Osteoblast (primary cell): Measurements from ENCODE around the gene OSBPL2. TPM values are rescaled to one million over a fixed set of nuclear protein-coding genes. Genes with fewer than 3 reads are reported as not detected.

ENCODE experiments used
- DNase-seq: peaks from one replicate; pipeline ENCODE4 v3.0.0; 2011; ENCODE audit warnings: low spot score, mixed read lengths; ENCODE audit not compliant: insufficient read length; ENCODE audit errors: missing footprints
- H2AFZ ChIP-seq: 2 replicates; pipeline ENCODE4 v1.6.0; 2011; ENCODE audit warnings: mild to moderate bottlenecking, low read length
- H3K27ac ChIP-seq: 2 replicates; pipeline ENCODE4 v1.5.1; 2011; ENCODE audit warnings: mild to moderate bottlenecking, low read depth, low read length, moderate library complexity
- H3K27me3 ChIP-seq: 2 replicates; pipeline ENCODE4 v1.6.0; 2012; ENCODE audit warnings: mild to moderate bottlenecking, control low read depth, inconsistent platforms, low read length, moderate library complexity; ENCODE audit not compliant: insufficient read depth
- H3K36me3 ChIP-seq: 2 replicates; pipeline ENCODE4 v1.5.1; 2011; ENCODE audit warnings: mild to moderate bottlenecking, low read length, control low read depth, moderate library complexity; ENCODE audit not compliant: insufficient read depth
- H3K4me1 ChIP-seq: 2 replicates; pipeline ENCODE4 v1.5.1; 2011; ENCODE audit warnings: mild to moderate bottlenecking, low read length, control low read depth, moderate library complexity; ENCODE audit not compliant: insufficient read depth
- H3K4me2 ChIP-seq: 2 replicates; pipeline ENCODE4 v1.6.0; 2011; ENCODE audit warnings: mild to moderate bottlenecking, low read length; ENCODE audit not compliant: insufficient read depth
- H3K4me3 ChIP-seq: fragments of 200-600 bp; sonication (generic); 3 replicates; pipeline ENCODE4 v1.5.1; 2012; ENCODE audit warnings: mild to moderate bottlenecking, low read length, inconsistent platforms; ENCODE audit not compliant: insufficient read depth
- H3K79me2 ChIP-seq: 2 replicates; pipeline ENCODE4 v1.6.0; 2012; ENCODE audit warnings: mild to moderate bottlenecking, low read length, control low read depth, inconsistent platforms; ENCODE audit not compliant: insufficient read depth
- H3K9me3 ChIP-seq: 2 replicates; pipeline ENCODE4 v1.5.1; 2011; ENCODE audit warnings: low read depth, low read length, control low read depth
- H4K20me1 ChIP-seq: 2 replicates; pipeline ENCODE4 v1.6.0; 2012; ENCODE audit warnings: mild to moderate bottlenecking, low read length, control low read depth; ENCODE audit not compliant: insufficient read depth
- CTCF ChIP-seq: IDR thresholded peaks from 2 replicates; pipeline ENCODE4 v1.5.1; 2011; ENCODE audit warnings: mild to moderate bottlenecking, low read depth, low read length, moderate library complexity; ENCODE audit errors: extremely low read depth
- total RNA-seq: library from RNA; depleted of rRNA; stranded (reverse); fragments of >200 nt; gene quantifications from 2 replicates; pipeline ENCODE4 v1.2.3, GENCODE V29; 2012

OSBPL2 gene
- total RNA-seq, 1 donor = 35.8 TPM

DNA sequence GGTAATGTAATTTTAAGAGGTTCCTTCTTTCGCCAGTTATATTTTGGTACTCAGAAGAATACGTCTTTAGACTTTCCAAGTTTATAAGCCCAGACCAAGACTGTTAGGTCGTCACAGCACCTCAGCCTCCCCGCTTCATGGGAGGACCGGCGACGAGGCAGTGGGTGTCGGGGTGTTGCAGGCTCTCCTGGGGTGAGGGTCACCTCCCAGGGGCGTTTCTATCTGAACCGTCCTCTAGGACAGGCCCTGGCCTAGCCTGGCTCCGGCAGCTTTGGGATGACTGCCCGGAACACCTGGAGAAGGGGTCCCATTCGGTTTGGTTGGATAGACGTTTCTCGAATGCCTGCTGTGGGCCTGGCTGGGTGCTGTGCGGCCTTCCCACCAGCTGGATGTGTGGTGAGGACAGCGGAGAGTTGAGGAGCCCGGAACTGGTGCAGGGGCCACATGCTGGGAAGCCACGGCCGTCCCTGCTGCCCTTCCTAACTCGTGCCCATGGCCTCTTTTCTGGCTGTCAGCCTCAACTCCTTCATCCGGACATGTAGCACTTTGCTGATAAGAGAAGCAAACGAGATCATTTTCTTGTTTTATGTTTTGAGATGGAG, 1.1 kb downstream of the OSBPL2 start:
- peak; percentile 94 for DNase-seq
- peak overlapping the region; percentile 83 for H3K4me3 ChIP-seq
- peaks cover 49% of the 10 kb centered on the region for H4K20me1 ChIP-seq
- peak overlapping the region; percentile 70 for H2AFZ ChIP-seq
- H3K79me2 ChIP-seq = peaks cover 56% of the 10 kb centered on the region
- H3K4me1 ChIP-seq = peaks cover 3% of the 10 kb centered on the region
- H3K9me3 ChIP-seq = no peaks in the 10 kb centered on the region
- TF ChIP-seq CTCF = no peak
- H3K27me3 ChIP-seq = no peaks in the 10 kb centered on the region
- H3K27ac ChIP-seq = peak overlapping the region; percentile 60
- peaks cover 18% of the 10 kb centered on the region for H3K36me3 ChIP-seq
- peak overlapping the region; percentile 81 for H3K4me2 ChIP-seq

GRCh38 chr20:62240020-62240685, 1.8 kb downstream of the OSBPL2 start:
- H3K27ac ChIP-seq = no peak overlapping the region
- peaks cover 64% of the 10 kb centered on the region for H3K79me2 ChIP-seq
- peaks cover 3% of the 10 kb centered on the region for H3K4me1 ChIP-seq
- no peak overlapping the region for H2AFZ ChIP-seq
- DNase-seq = no peak
- TF ChIP-seq CTCF = no peak
- H3K4me2 ChIP-seq = peak overlapping the region; percentile 81
- no peaks in the 10 kb centered on the region for H3K9me3 ChIP-seq
- H3K27me3 ChIP-seq = no peaks in the 10 kb centered on the region
- H3K36me3 ChIP-seq = peaks cover 18% of the 10 kb centered on the region
- H3K4me3 ChIP-seq = no peak overlapping the region
- H4K20me1 ChIP-seq = peaks cover 56% of the 10 kb centered on the region

- no peak overlapping the region for H2AFZ ChIP-seq
- DNase-seq = no peak
- H3K79me2 ChIP-seq = peaks cover 77% of the 10 kb centered on the region
- H3K4me1 ChIP-seq = peaks cover 3% of the 10 kb centered on the region
- TF ChIP-seq CTCF = no peak
- H3K27ac ChIP-seq = no peak overlapping the region
- no peaks in the 10 kb centered on the region for H3K27me3 ChIP-seq
- H3K4me2 ChIP-seq = no peak overlapping the region
- H4K20me1 ChIP-seq = peaks cover 70% of the 10 kb centered on the region
- peaks cover 18% of the 10 kb centered on the region for H3K36me3 ChIP-seq
- H3K9me3 ChIP-seq = no peaks in the 10 kb centered on the region
- no peak overlapping the region for H3K4me3 ChIP-seq
Measured at GRCh38 chr20:62241506-62241905, 3.2 kb downstream of the OSBPL2 start.

DNA sequence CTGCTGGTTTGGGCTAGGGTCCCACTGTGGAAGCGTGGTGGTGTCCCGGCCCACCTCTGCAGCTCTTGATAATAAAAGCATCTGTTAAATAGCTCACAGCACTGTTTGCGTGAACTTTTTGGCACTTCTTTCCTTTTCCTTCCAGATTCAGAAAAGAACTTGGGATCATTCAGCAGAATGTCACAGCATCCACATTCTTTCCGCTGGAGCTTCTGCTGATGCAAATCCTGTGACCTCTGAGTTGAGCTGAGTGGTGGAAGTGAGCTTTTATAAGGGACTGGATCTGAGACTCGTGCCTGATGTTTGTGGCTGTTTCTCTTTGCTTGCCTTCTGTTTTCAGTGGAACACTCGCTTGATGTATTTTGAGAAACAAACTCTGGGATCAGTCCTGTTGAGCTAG, 3.9 kb downstream of the OSBPL2 start:
- Histone ChIP-seq H3K27ac (no peak overlapping the region), H3K4me2 (no peak overlapping the region), H3K27me3 (no peaks in the 10 kb centered on the region), H3K4me1 (peaks cover 3% of the 10 kb centered on the region), H3K36me3 (peaks cover 18% of the 10 kb centered on the region), H3K9me3 (no peaks in the 10 kb centered on the region), H2AFZ (no peak overlapping the region), H3K79me2 (peaks cover 84% of the 10 kb centered on the region), H3K4me3 (no peak overlapping the region), H4K20me1 (peaks cover 77% of the 10 kb centered on the region)
- TF ChIP-seq CTCF = no peak
- DNase-seq = no peak
